Peyer's patch (tissue), 4 donors: ENCODE measurements around the gene CTTNBP2NL.

Experiments
- CTCF ChIP-seq, 6 experiments: fragments of 450-650 bp in 4 of 6; fragments of 200-600 bp in 2 of 6; sonication (generic) in 1 of 6; IDR thresholded peaks; one replicate each; pipeline ENCODE4 v1.5.1; 2017 to 2019; ENCODE audit warnings: antibody characterized with exemption in 6 of 6, mild to moderate bottlenecking in 3 of 6, moderate library complexity in 1 of 6
- POLR2A ChIP-seq, 2 donors: fragments of 450-650 bp; IDR thresholded peaks; one replicate each; pipeline ENCODE4 v1.5.1; 2017; ENCODE audit warnings: antibody characterized with exemption in 2 of 2, mild to moderate bottlenecking in 2 of 2, moderate library complexity in 2 of 2

GRCh38 chr1:112453876-112454275 lies 57.9 kb downstream of the CTTNBP2NL start:
- TF ChIP-seq POLR2A (IDR thresholded peaks at IDR 0.05) (no peak), CTCF (IDR thresholded peaks at IDR 0.05) (no peak)
